Endodermal cell (in vitro differentiated cells): ENCODE results near the gene SLC25A23. TPM values are rescaled to one million over a fixed set of nuclear protein-coding genes. Genes with fewer than 3 reads are reported as not detected.

Experiments used
- DNase-seq: peaks from one replicate; pipeline ENCODE4 v3.0.0-alpha.2; 2017
- H3K27ac ChIP-seq: 2 replicates; pipeline ENCODE4 v1.5.1; 2013; ENCODE audit warnings: mild to moderate bottlenecking, low read depth, low read length, moderate library complexity
- H3K27me3 ChIP-seq: 2 replicates; pipeline ENCODE4 v1.6.1; 2013; ENCODE audit warnings: mild to moderate bottlenecking, low read length, moderate library complexity; ENCODE audit not compliant: insufficient read depth, control insufficient read depth, poor library complexity, severe bottlenecking
- H3K36me3 ChIP-seq: 2 replicates; pipeline ENCODE4 v1.7.0; 2013; ENCODE audit warnings: mild to moderate bottlenecking, low read length, moderate library complexity; ENCODE audit not compliant: control insufficient read depth, insufficient read depth
- H3K4me1 ChIP-seq: one replicate; pipeline ENCODE4 v1.7.0; 2013; ENCODE audit warnings: low read length; ENCODE audit not compliant: control insufficient read depth, insufficient read depth
- H3K4me3 ChIP-seq: 2 replicates; pipeline ENCODE4 v1.5.1; 2013; ENCODE audit warnings: mild to moderate bottlenecking, low read length, moderate library complexity
- H3K9ac ChIP-seq: 2 replicates; pipeline ENCODE4 v1.6.1; 2013; ENCODE audit warnings: mild to moderate bottlenecking, low read length, moderate library complexity; ENCODE audit not compliant: poor library complexity, severe bottlenecking; ENCODE audit errors: extremely low read depth
- H3K9me3 ChIP-seq: 2 replicates; pipeline ENCODE4 v1.6.1; 2013; ENCODE audit warnings: mild to moderate bottlenecking, low read length, moderate library complexity; ENCODE audit not compliant: control insufficient read depth
- H3K27ac Mint-ChIP-seq: 2 replicates; pipeline ENCODE4 v1.8.0; 2020; ENCODE audit warnings: mixed read lengths
- H3K27me3 Mint-ChIP-seq: 2 replicates; pipeline ENCODE4 v1.8.0; 2021; ENCODE audit warnings: mild to moderate bottlenecking, mixed read lengths; ENCODE audit not compliant: insufficient read depth
- H3K36me3 Mint-ChIP-seq: 2 replicates; pipeline ENCODE4 v1.8.0; 2020; ENCODE audit warnings: low read depth, mixed read lengths
- H3K4me1 Mint-ChIP-seq: 2 replicates; pipeline ENCODE4 v1.8.0; 2020; ENCODE audit warnings: mixed read lengths
- H3K4me3 Mint-ChIP-seq: 2 replicates; pipeline ENCODE4 v1.8.0; 2020; ENCODE audit warnings: mild to moderate bottlenecking, moderate library complexity, mixed read lengths
- H3K9me3 Mint-ChIP-seq: 2 replicates; pipeline ENCODE4 v1.8.0; 2020; ENCODE audit warnings: mild to moderate bottlenecking, mixed read lengths
- WGBS, 2 experiments: methylation state at CpG; one replicate each; pipeline versions ENCODE4 v1.1.5 to v1.1.7; 2013; ENCODE audit warnings: missing lambda C conversion rate in 2 of 2, mixed read lengths in 1 of 2; ENCODE audit not compliant: insufficient coverage in 1 of 2, insufficient read length in 1 of 2; 5-methylcytosine and 5-hydroxymethylcytosine counted together
- total RNA-seq, 2 donors: library from RNA; stranded (reverse); fragmentation: NEBNext Ultra II Directional in 1 of 2; extraction: Animal tissue kit (Norgen Biotek cat#: 25700) in 1 of 2; gene quantifications; 2 replicates in 1 of 2; 3 replicates in 1 of 2; pipeline ENCODE4 v1.2.1, GENCODE V29; 2021
- TF ChIP-seq, protein P1 (sequence below): fragments of 200-600 bp; sonication (generic); conservative IDR thresholded peaks from 2 replicates; pipeline ENCODE4 v1.5.0; 2021; ENCODE audit warnings: antibody characterized with exemption, mild to moderate bottlenecking

SLC25A23 gene
- total RNA-seq, 2 donors from 2014 or later, result 34.9 to 39.5 TPM

DNA sequence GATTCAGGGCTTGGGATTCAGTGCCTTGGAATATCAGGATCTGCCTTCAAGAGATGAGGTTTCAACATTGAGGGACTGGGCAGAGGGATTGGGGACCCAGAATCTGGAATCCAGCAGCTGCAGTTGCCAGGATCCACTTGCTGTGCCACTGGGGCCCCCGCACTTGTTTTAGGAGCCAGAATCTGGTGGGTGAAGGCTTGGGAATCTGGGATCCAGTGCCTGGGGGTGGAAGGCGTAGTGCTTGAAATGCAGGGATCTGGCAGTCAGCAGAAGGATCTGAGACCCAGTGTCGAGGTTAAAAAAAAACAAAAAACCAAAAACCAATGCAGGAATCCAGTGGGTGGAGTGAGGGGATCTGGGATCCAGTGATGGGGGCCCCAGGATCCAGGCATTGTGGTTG is 18.7 kb downstream of the SLC25A23 start:
- TF ChIP-seq, protein P1, sequence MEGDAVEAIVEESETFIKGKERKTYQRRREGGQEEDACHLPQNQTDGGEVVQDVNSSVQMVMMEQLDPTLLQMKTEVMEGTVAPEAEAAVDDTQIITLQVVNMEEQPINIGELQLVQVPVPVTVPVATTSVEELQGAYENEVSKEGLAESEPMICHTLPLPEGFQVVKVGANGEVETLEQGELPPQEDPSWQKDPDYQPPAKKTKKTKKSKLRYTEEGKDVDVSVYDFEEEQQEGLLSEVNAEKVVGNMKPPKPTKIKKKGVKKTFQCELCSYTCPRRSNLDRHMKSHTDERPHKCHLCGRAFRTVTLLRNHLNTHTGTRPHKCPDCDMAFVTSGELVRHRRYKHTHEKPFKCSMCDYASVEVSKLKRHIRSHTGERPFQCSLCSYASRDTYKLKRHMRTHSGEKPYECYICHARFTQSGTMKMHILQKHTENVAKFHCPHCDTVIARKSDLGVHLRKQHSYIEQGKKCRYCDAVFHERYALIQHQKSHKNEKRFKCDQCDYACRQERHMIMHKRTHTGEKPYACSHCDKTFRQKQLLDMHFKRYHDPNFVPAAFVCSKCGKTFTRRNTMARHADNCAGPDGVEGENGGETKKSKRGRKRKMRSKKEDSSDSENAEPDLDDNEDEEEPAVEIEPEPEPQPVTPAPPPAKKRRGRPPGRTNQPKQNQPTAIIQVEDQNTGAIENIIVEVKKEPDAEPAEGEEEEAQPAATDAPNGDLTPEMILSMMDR, result no peak
- peaks cover 5% of the 10 kb centered on the region for H3K27me3 Mint-ChIP-seq
- Histone ChIP-seq H3K4me1 (no peaks in the 10 kb centered on the region), H3K9ac (no peak overlapping the region), H3K36me3 (no peaks in the 10 kb centered on the region), H3K9me3 (no peaks in the 10 kb centered on the region), H3K27ac (no peak overlapping the region), H3K27me3 (no peaks in the 10 kb centered on the region), H3K4me3 (no peak overlapping the region)
- H3K4me3 Mint-ChIP-seq, result no peak overlapping the region
- 89 to 100% methylated on average over 2 to 3 of the region's 3 CpGs for WGBS, 2 experiments
- no peaks in the 10 kb centered on the region for H3K4me1 Mint-ChIP-seq
- DNase-seq, result no peak
- peaks cover 13% of the 10 kb centered on the region for H3K36me3 Mint-ChIP-seq
- H3K9me3 Mint-ChIP-seq, result peaks cover 6% of the 10 kb centered on the region
- no peak overlapping the region for H3K27ac Mint-ChIP-seq

- no peak overlapping the region for H3K4me3 Mint-ChIP-seq
- Histone ChIP-seq H3K4me1 (no peaks in the 10 kb centered on the region), H3K36me3 (no peaks in the 10 kb centered on the region), H3K9me3 (no peaks in the 10 kb centered on the region), H3K27ac (no peak overlapping the region), H3K27me3 (no peaks in the 10 kb centered on the region), H3K4me3 (no peak overlapping the region), H3K9ac (no peak overlapping the region)
- peaks cover 6% of the 10 kb centered on the region for H3K36me3 Mint-ChIP-seq
- TF ChIP-seq, protein P1, result no peak
- peaks cover 2% of the 10 kb centered on the region for H3K9me3 Mint-ChIP-seq
- no CpG with 5 or more reads among the region's 4 CpGs for WGBS, 2 experiments
- H3K27me3 Mint-ChIP-seq, result peaks cover 5% of the 10 kb centered on the region
- no peaks in the 10 kb centered on the region for H3K4me1 Mint-ChIP-seq
- no peak for DNase-seq
- H3K27ac Mint-ChIP-seq, result no peak overlapping the region
Measured at GRCh38 chr19:6439743-6440142, 19.8 kb downstream of the SLC25A23 start.

GRCh38 chr19:6433663-6434062 is 25.9 kb downstream of the SLC25A23 start, which contains the start of gene SLC25A41:
TSS of gene SLC25A41 (minus strand) at chr19:6433763. CDS start at chr19:6433693, 70 bp downstream.
- Mint-ChIP-seq H3K9me3 (peaks cover 2% of the 10 kb centered on the region), H3K27ac (no peak within 1 kb of the TSS), H3K4me1 (no peaks in the 10 kb centered on the region), H3K36me3 (no peaks in the 10 kb centered on the region), H3K4me3 (no peak within 1 kb of the TSS), H3K27me3 (peaks cover 31% of the 10 kb centered on the region)
- Histone ChIP-seq H3K9me3 (no peaks in the 10 kb centered on the region), H3K4me1 (no peaks in the 10 kb centered on the region), H3K9ac (no peak within 1 kb of the TSS), H3K27me3 (peaks cover 7% of the 10 kb centered on the region), H3K27ac (no peak within 1 kb of the TSS), H3K4me3 (no peak within 1 kb of the TSS), H3K36me3 (no peaks in the 10 kb centered on the region)
- TF ChIP-seq, protein P1, result no peak
- WGBS, 2 experiments, result 91 to 96% methylated on average over 5 to 8 of the region's 10 CpGs
- DNase-seq, result no peak
